A673 (cell line): Measurements from ENCODE around the gene OMG. TPM values are rescaled to one million over a fixed set of nuclear protein-coding genes. Genes with fewer than 3 reads are reported as not detected.

Experiments used
- BruUV-seq: library from RNA; stranded (reverse); fragments of 400-500 nt; replicated peaks from 2 replicates; lab custom pipeline; 2021; lab: Mats Ljungman, UMichigan
- CTCF ChIA-PET: fragments of 300-600 bp; sonication (Branson Sonifier 250); formaldehyde crosslinking; loops from one replicate; lab custom pipeline; 2022; ENCODE audit warnings: antibody characterized with exemption; lab: Charles Lee
- POLR2A ChIA-PET: fragments of 300-600 bp; sonication (Branson Sonifier 250); formaldehyde crosslinking; loops from one replicate; lab custom pipeline; 2022; ENCODE audit warnings: antibody characterized with exemption; ENCODE audit not compliant: low non-redundant PET; lab: Charles Lee
- DNase-seq: peaks from one replicate; pipeline ENCODE4 v3.0.0-alpha.2; 2015; ENCODE audit warnings: low spot score
- H3K27ac ChIP-seq: fragments of 200-600 bp; sonication (generic); 2 replicates; pipeline ENCODE4 v1.5.1; 2016; ENCODE audit warnings: mixed run types, low read depth, mild to moderate bottlenecking, mixed read lengths, antibody characterized with exemption, low read length; ENCODE audit not compliant: poor library complexity, severe bottlenecking
- H3K27me3 ChIP-seq: fragments of 200-600 bp; sonication (generic); replicated peaks from 2 replicates; pipeline ENCODE4 v1.6.1; 2017; ENCODE audit warnings: mixed run types, low read depth, mild to moderate bottlenecking, mixed read lengths, antibody characterized with exemption, low read length; ENCODE audit not compliant: insufficient read depth, poor library complexity
- H3K36me3 ChIP-seq: fragments of 200-600 bp; sonication (generic); 2 replicates; pipeline ENCODE4 v1.6.1; 2016; ENCODE audit warnings: mixed run types, mild to moderate bottlenecking, mixed read lengths, antibody characterized with exemption, low read length; ENCODE audit not compliant: insufficient read depth, poor library complexity, severe bottlenecking
- H3K4me1 ChIP-seq: fragments of 200-600 bp; sonication (generic); 2 replicates; pipeline ENCODE4 v1.6.1; 2017; ENCODE audit warnings: mixed run types, mild to moderate bottlenecking, mixed read lengths, antibody characterized with exemption, low read length; ENCODE audit not compliant: insufficient read depth, poor library complexity, severe bottlenecking
- H3K4me3 ChIP-seq: fragments of 200-600 bp; sonication (generic); 2 replicates; pipeline ENCODE4 v1.5.1; 2016; ENCODE audit warnings: low read depth, mixed run types, mild to moderate bottlenecking, mixed read lengths, low read length; ENCODE audit not compliant: poor library complexity, severe bottlenecking
- H3K9me3 ChIP-seq: fragments of 200-600 bp; sonication (generic); 2 replicates; pipeline ENCODE4 v1.6.1; 2016; ENCODE audit warnings: mixed run types, low read depth, mild to moderate bottlenecking, mixed read lengths, antibody characterized with exemption, low read length; ENCODE audit not compliant: poor library complexity, severe bottlenecking
- EZH2 ChIP-seq: fragments of 200-600 bp; sonication (generic); IDR thresholded peaks from 2 replicates; pipeline ENCODE4 v1.6.1; 2017; ENCODE audit warnings: borderline replicate concordance, low read depth, mild to moderate bottlenecking, mixed read lengths, antibody characterized with exemption, low read length; ENCODE audit not compliant: poor library complexity, severe bottlenecking
- intact Hi-C: fragments of 100-400 bp; cut with micrococcal nuclease; formaldehyde crosslinking; loops from one replicate; pipeline ENCODE4 v1.10.0; 2022; ENCODE audit not compliant: unreplicated experiment
- total RNA-seq: library from RNA; stranded (reverse); gene quantifications from 2 replicates; pipeline ENCODE4 v1.2.3, GENCODE V29; 2021
- TF ChIP-seq, protein P1 (sequence below): fragments of 300-800, 200-600 bp; sonication (generic); conservative IDR thresholded peaks from 2 replicates; pipeline ENCODE4 v1.5.1; 2017; ENCODE audit warnings: low read depth, mild to moderate bottlenecking, antibody characterized with exemption, low read length, moderate library complexity, mixed read lengths

OMG gene
- total RNA-seq, 1 experiment from 2014 or later = not detected

DNA sequence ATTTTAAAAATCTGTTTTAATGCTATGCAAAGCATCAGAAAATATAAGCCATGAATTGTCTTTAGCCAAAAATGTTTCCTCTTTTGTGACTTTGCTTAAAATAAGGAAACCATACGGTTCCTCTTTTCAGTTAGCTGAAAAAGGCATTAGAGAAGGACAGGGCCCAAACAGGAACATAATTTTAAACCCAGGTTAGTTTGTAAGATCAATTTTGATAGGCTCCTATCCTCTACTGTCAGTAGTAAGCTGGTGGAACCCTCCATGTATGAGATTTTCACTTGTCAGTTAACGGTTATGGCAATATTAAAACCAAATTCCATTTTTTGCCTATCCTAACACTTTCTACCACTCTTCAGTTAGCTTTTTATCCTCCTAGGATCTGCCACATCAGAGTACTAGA lies 12.5 kb upstream of the OMG start:
- no TSS peak for BruUV-seq
- CTCF ChIA-PET = no interaction called here
- TF ChIP-seq EZH2 = no peak
- TF ChIP-seq, protein P1, sequence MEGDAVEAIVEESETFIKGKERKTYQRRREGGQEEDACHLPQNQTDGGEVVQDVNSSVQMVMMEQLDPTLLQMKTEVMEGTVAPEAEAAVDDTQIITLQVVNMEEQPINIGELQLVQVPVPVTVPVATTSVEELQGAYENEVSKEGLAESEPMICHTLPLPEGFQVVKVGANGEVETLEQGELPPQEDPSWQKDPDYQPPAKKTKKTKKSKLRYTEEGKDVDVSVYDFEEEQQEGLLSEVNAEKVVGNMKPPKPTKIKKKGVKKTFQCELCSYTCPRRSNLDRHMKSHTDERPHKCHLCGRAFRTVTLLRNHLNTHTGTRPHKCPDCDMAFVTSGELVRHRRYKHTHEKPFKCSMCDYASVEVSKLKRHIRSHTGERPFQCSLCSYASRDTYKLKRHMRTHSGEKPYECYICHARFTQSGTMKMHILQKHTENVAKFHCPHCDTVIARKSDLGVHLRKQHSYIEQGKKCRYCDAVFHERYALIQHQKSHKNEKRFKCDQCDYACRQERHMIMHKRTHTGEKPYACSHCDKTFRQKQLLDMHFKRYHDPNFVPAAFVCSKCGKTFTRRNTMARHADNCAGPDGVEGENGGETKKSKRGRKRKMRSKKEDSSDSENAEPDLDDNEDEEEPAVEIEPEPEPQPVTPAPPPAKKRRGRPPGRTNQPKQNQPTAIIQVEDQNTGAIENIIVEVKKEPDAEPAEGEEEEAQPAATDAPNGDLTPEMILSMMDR = no peak
- no peaks in the 10 kb centered on the region for H3K27me3 ChIP-seq
- H3K9me3 ChIP-seq = no peaks in the 10 kb centered on the region
- no peak for DNase-seq
- H3K4me1 ChIP-seq = peaks cover 7% of the 10 kb centered on the region
- H3K4me3 ChIP-seq = no peak overlapping the region
- POLR2A ChIA-PET = no interaction called here
- no peaks in the 10 kb centered on the region for H3K36me3 ChIP-seq
- intact Hi-C loops = no loop called here
- H3K27ac ChIP-seq = no peak overlapping the region

DNA sequence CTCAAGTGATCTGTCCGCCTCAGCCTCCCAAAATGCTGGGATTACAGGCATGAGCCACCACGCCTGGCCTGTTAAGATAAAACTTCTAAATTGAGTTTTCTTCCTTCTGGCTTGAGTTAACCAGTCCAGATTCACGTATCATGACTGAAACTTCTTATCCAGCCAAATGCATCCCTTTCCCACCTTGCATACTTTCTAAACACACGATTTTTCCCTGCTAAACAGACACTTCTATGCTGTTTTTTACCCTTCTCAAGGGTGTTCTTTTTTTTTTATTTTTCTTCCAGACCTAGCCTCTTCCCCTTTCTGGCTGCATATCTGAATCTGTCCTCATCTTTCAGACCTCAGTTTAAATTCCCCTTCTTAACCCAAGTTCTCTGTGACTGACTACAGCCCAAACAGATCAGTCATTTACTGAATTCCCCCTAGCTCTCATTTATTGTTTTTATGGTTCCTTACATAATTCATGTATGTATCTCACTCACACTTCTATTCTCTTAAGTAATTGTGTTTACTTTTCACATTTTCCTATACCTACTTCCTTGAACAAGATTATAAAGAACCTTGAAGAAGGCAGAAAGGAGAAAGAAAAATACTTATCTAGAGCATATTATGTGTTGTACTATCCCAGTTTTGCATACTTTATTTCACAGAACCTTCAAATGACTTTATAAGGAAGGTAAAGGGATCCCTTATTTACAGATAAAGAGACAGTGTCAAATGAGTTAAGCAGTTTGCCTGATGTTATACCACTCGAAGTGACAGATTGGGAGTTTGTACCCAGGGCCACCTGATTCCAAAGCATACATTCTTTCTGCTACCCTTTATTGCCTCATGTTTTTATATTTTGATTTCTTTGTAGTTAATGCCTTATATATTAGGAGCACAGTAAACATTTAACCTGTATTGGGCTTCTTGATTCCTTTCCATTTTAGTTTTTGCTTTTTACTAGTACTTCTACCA lies 11.6 kb upstream of the OMG start:
- Histone ChIP-seq H3K27ac (no peak overlapping the region), H3K36me3 (no peaks in the 10 kb centered on the region)
- BruUV-seq = no TSS peak

DNA sequence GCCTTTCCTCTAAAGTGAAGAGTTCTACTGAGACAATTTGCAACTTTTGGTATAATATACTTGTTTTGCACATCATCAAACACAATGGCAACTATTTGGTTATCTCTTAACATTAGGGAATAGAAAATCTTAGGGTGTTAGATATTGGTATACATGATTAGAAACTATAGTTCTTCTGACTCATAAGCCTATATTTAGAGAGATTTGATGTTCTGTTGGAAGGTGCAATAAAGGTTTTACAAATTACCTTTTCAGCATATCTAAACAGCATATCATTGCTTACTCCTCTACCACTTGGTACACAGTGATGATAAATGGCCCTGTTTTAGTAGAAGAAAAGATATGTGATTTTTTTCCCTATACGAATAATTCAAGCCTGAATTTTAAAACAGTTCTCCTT lies 10.6 kb upstream of the OMG start:
- ChIA-PET POLR2A (no interaction called here), CTCF (no interaction called here)
- no peak overlapping the region for H3K4me3 ChIP-seq

More for the DNA sequence above, 11.6 kb upstream of the OMG start:
- ChIA-PET CTCF (no interaction called here), POLR2A (no interaction called here)
- H3K27me3 ChIP-seq = no peaks in the 10 kb centered on the region
- intact Hi-C loops = no loop called here
- H3K4me3 ChIP-seq = no peak overlapping the region
- TF ChIP-seq EZH2 = no peak
- TF ChIP-seq, protein P1 = no peak
- no peak for DNase-seq
- no peaks in the 10 kb centered on the region for H3K9me3 ChIP-seq
- H3K4me1 ChIP-seq = peaks cover 7% of the 10 kb centered on the region

More for the DNA sequence above, 10.6 kb upstream of the OMG start:
- no peaks in the 10 kb centered on the region for H3K36me3 ChIP-seq
- H3K27ac ChIP-seq = no peak overlapping the region
- H3K9me3 ChIP-seq = no peaks in the 10 kb centered on the region
- BruUV-seq = no TSS peak
- no peak for DNase-seq
- TF ChIP-seq, protein P1 = no peak
- no peak for TF ChIP-seq EZH2
- peaks cover under 1% of the 10 kb centered on the region for H3K4me1 ChIP-seq
- intact Hi-C loops = no loop called here
- no peaks in the 10 kb centered on the region for H3K27me3 ChIP-seq
